Fibroblast of mammary gland (primary cell): ENCODE results near the gene FBXO41.
"Not testable (repeated sequence)": the region's sequence is repeated elsewhere in the genome, so short reads cannot be mapped to it uniquely, and the experiment has no call there.

ENCODE experiments used
- DNase-seq: peaks from one replicate; pipeline ENCODE4 v3.0.0-alpha.2; 2010; ENCODE audit warnings: low read depth
- H3K4me3 ChIP-seq: 2 replicates; pipeline ENCODE4 v1.5.1; 2011; ENCODE audit warnings: low read depth, mild to moderate bottlenecking, low read length, moderate library complexity; ENCODE audit not compliant: control insufficient read depth
- CTCF ChIP-seq: conservative IDR thresholded peaks from 2 replicates; pipeline ENCODE4 v1.5.1; 2011; ENCODE audit warnings: low read depth, low read length, inconsistent platforms; ENCODE audit not compliant: control insufficient read depth, insufficient read depth

FBXO41 gene

DNA sequence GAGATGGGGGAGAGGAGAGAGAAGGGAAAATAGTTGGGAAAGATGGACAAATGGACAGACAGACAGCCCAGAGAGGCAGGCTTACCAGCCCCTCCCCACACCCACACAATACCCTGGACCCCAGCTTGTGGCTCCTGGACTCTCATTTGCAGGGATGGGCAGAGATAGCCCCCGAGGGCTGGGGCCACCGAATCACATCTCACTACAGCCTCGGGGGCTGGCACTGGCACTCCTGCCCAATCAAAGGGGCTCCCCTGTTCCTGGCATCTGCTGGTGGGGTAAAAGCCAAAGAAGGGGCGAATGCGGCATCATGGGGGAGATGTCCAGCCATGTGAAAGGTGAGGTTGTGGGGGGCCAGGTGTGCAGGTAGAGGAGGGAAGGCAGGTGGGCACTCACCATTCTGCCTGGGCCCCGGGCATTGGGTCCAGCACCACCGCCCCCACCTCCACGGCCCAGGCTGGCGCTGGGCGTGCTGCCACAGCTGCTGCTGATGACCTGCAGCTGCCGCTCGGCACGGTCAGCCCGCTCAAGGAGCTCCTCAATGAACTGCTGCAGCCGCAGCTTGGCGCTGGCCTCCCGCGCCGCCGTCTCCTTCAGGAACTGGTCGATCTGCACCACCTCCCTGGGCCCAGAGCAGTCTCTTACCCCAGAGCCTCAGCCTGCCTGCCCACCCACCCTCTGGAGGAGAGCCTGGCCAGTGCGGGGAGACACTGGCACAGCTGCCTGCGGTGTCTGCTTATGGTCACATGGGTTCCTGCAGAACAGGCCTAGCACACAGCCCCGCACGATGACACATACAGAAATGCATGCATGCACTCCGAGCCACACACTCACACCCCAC lies 18.0 kb downstream of the FBXO41 start:
- no peak for DNase-seq
- H3K4me3 ChIP-seq, result no peak overlapping the region
- no peak for TF ChIP-seq CTCF

DNA sequence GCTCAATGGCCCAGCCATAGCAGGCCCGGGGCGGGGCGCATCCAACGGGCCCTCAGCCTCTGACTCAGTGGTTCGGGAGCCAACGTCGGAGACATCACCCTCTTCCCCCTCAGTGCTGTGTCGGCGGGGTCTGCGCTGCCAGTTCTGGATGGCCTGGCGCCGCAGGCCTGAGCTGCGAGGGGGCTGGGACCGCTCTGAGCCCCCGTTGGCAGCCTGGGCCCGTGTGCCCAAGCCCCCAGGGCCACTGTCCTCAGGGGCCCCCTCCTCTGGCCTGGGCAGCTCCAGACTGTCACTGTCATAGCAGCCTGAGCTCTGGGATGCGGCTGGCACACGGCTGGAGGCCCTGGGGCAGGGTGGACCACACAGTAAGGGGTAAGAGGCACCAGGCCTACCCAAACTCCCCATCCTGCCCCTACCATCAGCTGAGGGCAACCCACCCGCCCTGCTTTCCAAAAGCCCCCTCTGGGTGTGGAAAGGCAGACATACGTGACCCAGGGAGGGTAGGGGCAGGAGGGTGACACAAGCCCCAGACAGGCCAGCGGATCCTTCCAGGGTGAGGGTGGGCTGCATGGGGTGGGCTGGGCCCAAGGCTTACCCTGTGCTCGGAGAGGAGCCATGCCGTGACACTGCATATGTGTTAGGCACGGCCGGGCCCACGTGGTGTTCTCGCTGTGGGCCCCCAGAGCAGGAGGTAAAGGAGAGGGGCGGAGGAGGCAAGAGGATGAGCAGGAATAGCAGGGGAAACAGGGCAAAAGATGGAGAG lies 18.8 kb downstream of the FBXO41 start:
- no peak overlapping the region for H3K4me3 ChIP-seq
- TF ChIP-seq CTCF, result no peak
- DNase-seq, result no peak

DNA sequence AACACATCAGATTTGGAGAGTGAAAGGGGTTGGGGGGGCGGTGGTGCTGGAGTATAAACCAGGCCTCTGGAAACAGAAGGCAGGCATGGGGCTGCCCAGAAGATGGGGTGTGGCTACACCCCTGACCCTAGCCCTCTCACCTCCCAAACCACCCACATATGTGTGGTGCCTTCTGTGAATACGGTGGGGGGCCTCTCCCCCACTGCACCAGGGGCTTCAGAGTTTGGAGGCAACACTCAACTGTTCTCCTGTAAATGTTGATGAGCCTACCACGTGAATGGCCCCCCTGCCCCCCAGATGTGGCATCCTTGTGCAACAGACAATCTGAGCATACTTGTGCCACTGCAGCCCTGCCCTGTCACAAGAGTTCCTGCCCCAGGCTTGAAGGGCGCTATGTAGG lies 19.5 kb downstream of the FBXO41 start:
- no peak for TF ChIP-seq CTCF
- no peak overlapping the region for H3K4me3 ChIP-seq
- DNase-seq, result no peak

- no peak overlapping the region for H3K4me3 ChIP-seq
- no peak for TF ChIP-seq CTCF
- DNase-seq, result no peak
Observed at GRCh38 chr2:73264332-73264606, 20.0 kb downstream of the FBXO41 start.

DNA sequence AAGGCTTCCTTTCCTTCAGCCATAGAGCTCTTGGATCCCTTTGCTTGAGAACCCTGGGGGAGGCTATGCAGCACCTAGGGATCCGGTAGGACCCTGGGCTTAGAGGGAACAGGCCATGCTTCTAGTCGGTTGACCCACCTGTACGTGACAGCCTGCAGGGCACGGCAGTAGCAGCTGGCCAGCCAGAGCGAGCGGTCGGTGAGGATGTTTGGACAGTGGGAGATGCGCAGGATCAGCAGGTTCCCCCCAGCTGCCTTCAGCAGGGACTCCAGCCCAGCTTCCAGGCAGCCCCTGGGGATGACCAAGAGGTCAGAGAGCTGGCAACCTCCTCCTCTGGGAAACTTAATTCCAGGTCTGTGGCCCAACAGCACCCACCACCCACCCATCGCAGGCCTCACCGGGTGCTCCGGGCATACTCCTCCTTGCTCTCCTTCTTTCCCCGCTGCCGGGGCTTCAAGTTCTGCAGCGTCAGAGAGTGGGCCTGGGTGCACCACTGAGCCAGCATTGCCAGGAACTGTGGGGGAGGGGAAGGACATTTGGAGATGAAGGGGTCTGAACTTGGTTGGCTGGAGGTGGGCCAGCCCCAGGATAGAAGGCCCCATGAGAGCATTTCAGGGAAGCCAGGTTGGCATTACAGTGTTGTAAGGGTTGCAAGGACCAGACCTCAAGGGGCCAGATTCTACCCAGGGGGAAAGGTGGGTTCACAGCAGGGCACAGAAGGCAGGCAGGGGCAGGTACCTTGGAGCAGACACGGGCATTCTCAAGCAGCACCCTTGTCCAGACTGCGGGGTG lies 20.5 kb downstream of the FBXO41 start:
- H3K4me3 ChIP-seq, result no peak overlapping the region
- no peak for TF ChIP-seq CTCF
- no peak for DNase-seq

DNA sequence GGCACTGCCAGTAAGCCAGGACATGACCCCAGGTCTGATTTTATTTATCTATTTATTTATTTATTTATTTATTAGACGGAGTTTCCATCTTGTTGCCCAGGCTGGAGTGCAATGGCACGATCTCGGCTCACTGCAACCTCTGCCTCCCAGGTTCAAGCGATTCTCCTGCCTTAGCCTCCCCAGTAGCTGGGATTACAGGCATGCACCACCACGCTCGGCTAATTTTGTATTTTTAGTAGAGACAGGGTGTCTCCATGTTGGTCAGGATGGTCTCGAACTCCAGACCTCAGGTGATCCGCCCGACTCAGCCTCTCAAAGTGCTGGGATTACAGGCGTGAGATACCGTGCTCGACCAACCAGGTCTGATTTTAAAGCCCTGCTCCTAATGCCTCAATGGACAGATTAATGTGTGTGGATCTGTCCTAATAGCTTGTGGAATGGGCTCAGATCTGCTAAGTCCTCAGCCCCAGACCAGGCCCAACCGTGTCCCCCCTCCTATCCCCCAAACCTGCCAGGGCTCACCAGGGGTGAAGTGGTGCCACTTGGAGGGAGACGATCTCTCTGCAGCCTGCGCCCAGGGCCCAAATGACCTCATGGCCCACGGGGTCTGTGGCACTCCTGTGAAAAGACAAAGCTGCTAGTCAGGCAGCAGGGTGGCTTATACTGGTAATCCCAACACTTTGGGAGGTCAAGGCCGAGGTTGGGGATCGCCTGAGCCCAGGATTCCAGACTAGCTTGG lies 21.4 kb downstream of the FBXO41 start:
- DNase-seq, H3K4me3 ChIP-seq: not testable (repeated sequence)
